ENCODE data around the gene AXIN1.

DNA sequence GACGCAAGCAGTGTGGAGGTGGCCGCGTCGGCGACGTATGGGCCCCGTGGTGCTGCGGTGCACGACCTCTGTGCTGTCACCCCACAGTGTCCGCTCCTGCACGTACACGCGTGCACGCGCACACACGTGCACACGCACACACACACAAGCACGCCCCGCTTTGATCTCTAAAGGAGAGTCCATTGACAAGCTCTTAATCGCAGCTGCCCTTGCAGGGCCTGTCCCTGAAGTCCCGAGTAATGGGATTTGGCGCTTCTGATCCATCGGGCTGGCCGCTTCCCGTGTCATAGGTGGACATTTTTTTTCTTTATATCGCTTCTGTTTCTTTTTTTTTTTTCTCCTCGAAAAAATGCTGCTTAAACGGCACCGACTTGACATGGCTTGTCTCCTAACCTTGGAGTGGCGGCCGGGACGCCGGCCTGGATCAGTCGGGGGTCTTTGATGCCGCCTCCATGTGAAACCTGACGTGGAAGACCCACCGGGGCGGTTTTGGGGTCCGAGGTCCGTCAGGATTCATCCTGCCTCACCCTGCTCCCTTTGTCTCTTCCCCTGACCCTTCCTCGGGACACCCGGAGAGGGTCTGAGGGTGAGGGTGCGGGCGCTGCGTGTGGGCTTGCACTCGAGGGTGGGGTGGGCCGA, 8.3 kb upstream of the AXIN1 start:
- TF ChIP-seq EZH2phosphoT487 (IDR thresholded peaks at IDR 0.05; ENCODE audit: borderline replicate concordance), result no peak
- no peak for TF ChIP-seq CTCF (conservative IDR thresholded peaks at IDR 0.05; ENCODE audit: low read length)

Data from Loucy (cell line).